IPS-NIHi7 (cell line): ENCODE data around the gene EFCAB5.
"Not testable (repeated sequence)": the region's sequence is repeated elsewhere in the genome, so short reads cannot be mapped to it uniquely, and the experiment has no call there.

ENCODE experiments used
- DNase-seq: peaks from one replicate; pipeline ENCODE4 v3.0.0; 2012; ENCODE audit warnings: mixed read lengths; ENCODE audit errors: extremely low spot score

Gene EFCAB5

DNA sequence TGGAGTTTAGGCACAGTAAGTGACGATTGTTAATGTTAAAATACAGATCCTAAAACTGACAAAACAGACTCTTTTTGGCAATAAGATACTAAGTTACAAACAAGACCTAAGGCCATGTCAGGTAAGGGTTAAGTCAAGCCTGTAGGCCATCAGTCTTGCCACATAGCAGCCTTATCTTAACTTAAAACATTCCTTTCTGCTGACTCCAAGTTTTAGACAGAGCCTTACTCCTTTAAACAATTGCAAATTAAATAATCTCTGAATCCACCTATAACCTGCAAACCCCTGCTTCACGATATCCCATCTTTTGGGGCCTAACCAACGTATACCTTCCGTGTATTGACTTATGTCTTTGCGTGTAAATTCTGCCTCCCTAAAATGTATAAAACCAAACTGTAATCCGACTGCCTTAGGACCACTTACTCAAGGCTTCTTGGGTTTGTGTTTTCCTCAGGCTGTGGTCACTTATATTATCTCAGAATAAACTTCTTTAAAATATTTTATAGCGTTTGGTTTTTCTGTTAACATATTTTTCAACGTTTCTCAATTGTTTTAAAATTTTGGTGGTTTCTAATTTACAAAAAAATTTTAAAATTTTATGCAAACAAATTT, 64.4 kb downstream of the EFCAB5 start:
- DNase-seq: peak; percentile 20

GRCh38 chr17:30011934-30012333, 70.5 kb downstream of the EFCAB5 start:
- not testable (repeated sequence) for DNase-seq

DNA sequence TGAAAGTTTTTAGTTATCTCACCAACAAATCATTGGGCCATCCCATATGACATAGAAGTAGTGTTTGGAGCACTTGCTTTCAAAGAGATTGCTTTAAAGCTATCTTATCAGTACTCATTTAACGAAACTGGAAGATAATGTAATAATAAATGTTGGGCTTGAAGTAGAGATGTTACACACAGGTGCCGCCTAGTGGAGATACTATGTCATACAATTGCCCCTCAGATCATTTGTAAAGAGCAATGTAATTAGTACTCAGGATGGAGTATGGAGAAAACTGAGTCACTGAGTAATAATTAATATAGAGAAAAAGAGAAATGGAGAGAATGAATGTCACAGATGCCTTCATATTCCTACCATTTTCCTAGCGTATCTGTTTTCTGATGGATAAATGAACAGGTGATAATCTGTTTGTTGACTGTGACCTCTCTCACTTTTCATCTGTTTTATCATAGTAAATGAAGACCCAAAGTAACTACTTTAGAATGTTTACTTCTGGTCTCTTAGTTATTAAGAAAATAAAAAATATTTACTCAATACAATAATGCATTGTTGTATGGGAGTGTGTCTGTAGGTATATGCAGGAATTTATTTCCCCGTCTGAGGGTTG, 80.4 kb downstream of the EFCAB5 start:
- peak; percentile 50 for DNase-seq

- not testable (repeated sequence) for DNase-seq
Observed at GRCh38 chr17:30025325-30025724, 83.9 kb downstream of the EFCAB5 start.

DNA sequence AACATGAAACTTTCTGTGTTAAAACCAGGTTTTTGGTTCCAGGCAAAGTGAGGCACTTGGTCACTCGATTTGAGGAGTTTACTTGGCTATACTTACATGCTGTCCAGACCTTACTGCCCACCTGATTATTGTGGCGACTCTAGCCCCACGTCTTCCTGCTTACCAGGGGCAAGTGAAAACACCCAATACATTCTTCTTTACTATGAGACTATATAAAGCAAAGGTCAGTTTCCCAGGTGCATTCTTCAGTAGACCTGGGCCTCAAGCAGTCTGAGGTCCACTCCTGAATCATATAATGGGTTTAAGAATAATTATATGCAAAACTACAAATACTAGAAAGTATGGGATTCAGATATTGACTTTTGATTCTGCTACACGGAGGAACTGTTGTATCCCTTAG, 86.2 kb downstream of the EFCAB5 start:
- no peak for DNase-seq

- no peak for DNase-seq
Observed at GRCh38 chr17:30031214-30031869, 89.9 kb downstream of the EFCAB5 start.

- DNase-seq: no peak
Observed at GRCh38 chr17:30035369-30035768, 93.9 kb downstream of the EFCAB5 start.

DNA sequence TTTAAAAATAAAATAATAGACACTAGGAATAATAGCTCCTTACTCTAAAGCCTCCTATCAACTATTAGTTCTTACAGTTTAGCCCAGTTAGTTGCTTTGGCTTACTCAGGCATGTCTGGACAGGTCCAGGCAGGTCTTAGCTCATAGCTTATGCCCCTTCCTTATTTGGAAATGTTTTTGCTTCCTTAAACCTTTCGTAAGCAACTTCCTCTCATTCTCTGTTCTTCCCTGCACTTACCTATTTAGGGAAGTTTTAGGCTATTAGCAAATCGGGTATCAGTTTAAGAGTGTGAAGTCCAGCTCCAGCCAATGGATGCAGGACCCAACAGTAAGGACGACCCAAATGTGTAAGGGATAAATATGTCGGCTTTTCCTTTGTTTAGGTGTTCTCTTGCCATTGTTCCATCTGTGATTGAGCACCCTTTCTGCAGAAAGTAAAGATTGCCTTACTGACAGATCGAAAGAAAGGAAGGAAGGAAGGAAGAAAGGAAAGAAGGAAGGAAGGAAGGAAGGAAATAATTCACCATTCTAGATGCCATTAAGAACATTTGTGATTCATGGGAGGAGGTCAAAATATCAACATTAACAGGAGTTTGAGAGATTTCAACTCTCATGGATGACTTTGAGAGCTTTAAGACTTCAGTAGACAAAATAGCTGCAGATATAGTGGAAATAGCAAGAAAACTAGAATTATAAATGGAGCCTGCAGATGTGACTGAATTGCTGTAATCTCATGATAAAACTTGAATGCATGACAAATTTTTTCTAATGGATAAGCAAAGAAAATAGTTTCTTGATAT, 99.5 kb downstream of the EFCAB5 start:
- DNase-seq: not testable (repeated sequence)

DNA sequence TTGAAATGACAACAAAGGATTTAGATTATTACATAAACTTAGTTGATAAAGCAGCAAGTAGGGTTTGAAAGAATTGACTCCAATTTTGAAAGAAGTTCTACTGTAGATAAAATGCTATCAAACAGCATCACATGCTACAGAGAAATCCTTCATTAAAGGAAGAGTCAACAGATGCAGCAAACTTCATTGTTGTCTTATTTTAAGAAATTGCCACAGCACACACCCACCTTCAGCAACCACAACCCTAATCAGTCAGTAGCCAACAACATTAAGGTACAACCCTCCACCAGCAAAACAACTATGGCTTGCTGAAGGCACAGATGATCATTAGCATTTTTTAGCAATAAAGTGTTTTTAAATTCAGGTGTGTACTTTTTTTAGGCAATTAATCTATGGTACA, 100.1 kb downstream of the EFCAB5 start:
- no peak for DNase-seq

- no peak for DNase-seq
Observed at GRCh38 chr17:30062372-30062771, 120.9 kb downstream of the EFCAB5 start.

DNA sequence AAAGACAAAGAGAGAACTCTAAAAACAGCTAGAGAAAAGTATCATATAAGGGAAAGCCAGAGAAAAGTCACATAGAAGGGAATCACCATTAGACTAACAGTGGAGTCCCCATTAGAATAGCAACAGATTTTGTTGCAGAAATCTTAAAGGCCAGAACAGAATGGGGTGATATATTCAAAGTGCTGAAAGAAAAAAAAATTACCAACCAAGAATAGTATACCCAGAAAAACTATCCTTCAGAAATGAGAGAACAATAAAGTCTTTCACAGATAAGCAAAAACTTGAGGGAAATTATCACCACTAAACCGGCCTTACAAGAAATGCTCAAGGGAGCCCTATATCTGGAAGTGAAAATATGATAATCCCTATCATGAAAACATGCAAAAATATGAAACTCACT, 123.3 kb downstream of the EFCAB5 start:
- no peak for DNase-seq

DNA sequence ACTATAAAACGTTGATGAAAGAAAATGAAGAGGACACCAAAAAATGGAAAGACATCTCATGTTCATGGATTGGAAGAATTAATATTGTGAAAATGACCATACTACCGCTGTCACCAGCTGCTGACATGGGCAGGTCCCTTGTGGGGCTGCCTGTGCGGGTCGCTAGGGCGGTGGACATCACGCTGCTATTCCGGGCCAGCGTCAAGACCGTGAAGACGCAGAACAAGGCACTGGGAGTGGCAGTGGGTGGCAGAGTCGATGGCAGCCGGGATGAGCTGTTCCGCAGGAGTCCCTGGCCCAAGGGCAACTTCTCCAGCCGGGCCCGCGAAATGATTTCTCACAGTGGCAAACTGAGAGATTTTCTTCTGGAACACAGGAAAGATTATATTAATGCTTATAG, 127.0 kb downstream of the EFCAB5 start:
- DNase-seq: no peak

GRCh38 chr17:30074254-30074653, 132.8 kb downstream of the EFCAB5 start:
- no peak for DNase-seq

DNA sequence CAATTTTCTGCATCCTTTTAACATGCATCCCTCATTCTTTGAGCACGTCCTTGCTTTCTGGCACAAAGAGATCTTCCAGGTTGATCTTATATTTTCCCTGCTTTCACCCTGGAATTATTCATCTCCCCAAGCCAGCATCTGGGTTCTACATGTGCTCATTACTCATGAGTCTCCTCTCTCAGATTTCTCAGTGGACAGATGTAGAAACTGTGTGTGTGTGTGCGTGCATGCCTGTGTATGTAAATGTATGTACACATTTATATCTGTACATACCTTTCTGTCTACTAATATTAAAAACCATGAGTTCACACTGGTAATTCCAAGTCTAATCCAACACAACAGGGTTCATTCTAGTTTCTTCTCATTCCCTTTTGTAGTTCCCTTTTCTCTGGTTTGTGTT, 133.3 kb downstream of the EFCAB5 start:
- no peak for DNase-seq

DNA sequence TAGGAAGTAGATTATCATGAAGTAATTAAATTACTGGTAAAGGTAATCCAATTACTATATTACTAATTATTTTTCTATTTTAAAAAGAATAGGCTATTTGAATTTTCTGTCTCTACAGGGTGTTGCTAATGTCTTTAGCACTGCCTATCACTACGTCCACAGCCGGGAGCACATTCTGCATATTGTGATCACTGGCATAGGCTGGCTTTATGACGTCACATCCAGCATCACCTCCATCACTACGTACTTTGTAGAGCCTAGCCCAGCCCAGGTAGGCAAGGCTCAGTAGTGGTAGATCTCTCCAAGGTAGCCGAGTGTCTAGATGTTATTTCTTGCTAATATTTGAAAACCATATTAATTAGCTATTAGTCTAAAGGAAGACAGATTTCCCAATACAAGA, 141.3 kb downstream of the EFCAB5 start:
- no peak for DNase-seq

DNA sequence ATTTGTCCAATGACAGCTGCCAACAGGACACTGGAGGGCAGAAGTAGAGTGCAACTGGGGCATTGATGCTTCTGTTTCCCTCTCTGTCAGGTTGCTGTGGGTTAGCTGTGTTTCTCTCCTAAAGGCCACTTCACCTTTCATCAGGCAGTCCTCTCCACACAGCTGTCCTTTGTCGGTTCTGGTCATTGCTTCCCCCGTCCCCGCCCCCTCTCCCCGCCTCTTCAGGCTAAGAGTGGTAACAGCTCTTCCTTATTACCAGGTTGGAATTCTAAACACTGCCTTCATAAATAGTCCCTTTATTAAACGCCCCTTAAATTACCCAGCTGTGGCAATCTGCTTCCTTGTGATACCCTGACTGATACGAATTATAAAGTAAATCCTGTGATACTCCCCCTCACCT, 143.4 kb downstream of the EFCAB5 start:
- DNase-seq: no peak

- no peak for DNase-seq
Observed at GRCh38 chr17:30086896-30087295, 145.5 kb downstream of the EFCAB5 start.

DNA sequence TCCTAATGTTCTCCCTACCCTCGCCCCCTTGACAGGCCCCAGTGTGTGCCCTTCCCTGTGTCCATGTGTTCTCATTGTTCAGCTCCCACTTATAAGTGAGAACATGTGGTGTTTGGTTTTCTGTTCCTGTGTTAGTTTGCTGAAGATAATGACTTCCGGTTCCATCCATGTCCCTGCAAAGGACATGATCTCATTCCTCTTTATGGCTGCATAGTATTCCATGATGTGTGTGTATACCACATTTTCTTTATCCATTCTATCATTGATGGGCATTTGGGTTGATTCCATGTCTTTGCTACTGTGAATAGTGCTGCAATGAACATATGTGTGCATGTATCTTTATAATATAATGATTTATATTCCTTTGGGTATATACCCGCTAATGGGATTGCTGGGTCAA, 146.0 kb downstream of the EFCAB5 start:
- DNase-seq: not testable (repeated sequence)

DNA sequence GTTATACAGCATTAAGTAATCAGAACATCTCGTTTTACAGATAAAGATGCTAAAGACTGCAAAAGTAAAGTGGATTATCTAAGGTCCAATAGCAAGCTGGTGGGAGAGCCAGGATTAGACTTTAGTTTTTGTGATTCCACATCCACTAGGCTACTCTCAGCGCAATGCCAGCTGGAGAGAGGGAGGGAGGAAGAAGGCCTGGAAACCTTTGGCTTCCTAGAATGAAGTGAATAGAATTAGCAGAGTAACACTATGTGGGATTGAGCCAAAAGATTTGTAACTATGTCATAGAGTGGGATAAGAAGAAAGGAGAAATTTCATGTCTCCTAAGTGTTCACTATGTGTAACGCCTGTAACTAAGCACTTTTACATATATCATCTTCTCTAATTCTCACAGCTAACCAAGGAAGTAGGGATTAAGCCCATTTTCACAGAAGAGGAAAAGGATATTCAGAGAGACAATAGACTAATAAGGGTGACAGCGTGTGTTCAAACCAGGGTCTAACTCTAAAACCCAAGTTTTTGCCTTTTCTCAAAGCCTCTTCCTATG, 149.8 kb downstream of the EFCAB5 start:
- DNase-seq: no peak

GRCh38 chr17:30091771-30092170, 150.3 kb downstream of the EFCAB5 start:
- DNase-seq: no peak

- DNase-seq: no peak
Observed at GRCh38 chr17:30092886-30093285, 151.5 kb downstream of the EFCAB5 start.

- DNase-seq: peak; percentile 91
Observed at GRCh38 chr17:30093463-30094147, 152.2 kb downstream of the EFCAB5 start.
